OCI-LY7 (cell line): Measurements from ENCODE around the gene HP1BP3.

Source experiments
- CTCF ChIP-seq: fragments of 200-600 bp; sonication (generic); conservative IDR thresholded peaks from 2 replicates; pipeline ENCODE4 v1.5.1; 2014; ENCODE audit warnings: mild to moderate bottlenecking, antibody characterized with exemption, low read length, moderate library complexity, mixed read lengths
- EZH2phosphoT487 ChIP-seq: fragments of 200-600 bp; sonication (generic); IDR thresholded peaks from 2 replicates; pipeline ENCODE4 v1.6.1; 2018; ENCODE audit warnings: low read depth, borderline replicate concordance, mild to moderate bottlenecking, mixed run types, antibody characterized with exemption, low read length, moderate library complexity, mixed read lengths

- no peak for TF ChIP-seq CTCF
- no peak for TF ChIP-seq EZH2phosphoT487
These were observed 83.9 kb downstream of the HP1BP3 start for GRCh38 chr1:20703124-20703756.
